ENCODE measurements around the gene STXBP5. TPM values are rescaled to one million over a fixed set of nuclear protein-coding genes. Genes with fewer than 3 reads are reported as not detected.

STXBP5 gene
- total and polyA plus RNA-seq, 9 of the 15 experiments (the other 6 are each of a cell fraction or from before 2014, with no cell fraction given): 23.3 to 172 (median 71.5) TPM

DNA sequence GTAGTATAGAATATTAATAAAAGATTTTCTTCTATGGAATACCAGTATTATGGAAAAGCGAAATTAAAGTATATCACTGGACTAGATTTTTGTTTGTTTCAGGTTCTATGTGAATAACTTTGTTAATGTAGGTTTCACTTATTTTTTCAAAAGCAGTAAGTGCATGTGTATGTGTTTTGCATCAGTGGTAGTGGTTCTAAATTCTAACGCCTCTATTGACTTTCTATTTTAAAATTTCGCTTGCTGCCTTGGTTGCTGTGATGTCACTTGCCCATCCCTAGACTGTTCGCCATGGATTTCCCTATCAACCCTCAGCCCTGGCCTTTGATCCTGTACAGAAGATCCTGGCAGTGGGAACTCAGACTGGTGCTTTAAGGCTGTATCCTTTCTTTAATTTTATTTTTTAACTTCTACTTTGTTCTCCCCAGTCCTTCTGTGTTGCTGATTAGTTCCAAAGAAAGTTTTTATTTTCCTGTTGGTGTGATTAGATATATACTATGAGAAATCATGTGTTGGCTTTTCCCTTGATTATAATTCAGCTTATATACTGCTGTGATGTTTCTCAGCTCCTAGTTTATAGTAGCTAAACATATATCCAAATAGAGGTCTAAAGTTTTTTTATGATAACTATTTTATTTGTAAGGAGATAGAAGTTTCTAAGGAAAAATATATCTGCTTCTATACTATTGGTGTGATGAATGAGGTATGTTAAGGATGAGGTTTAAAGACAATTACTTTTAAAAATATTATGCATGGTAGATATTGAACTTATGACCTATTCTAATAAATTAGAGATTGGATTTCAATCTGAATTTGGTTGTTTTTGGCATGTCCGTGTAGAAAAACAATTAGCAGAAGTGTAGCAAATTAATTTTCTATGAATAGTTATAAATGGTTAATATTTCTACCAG lies 1.7 kb downstream of the STXBP5 start (continued):
- TF ChIP-seq, protein P1, sequence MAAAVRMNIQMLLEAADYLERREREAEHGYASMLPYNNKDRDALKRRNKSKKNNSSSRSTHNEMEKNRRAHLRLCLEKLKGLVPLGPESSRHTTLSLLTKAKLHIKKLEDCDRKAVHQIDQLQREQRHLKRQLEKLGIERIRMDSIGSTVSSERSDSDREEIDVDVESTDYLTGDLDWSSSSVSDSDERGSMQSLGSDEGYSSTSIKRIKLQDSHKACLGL (CRISPR knock-in tag; IDR thresholded peaks at IDR 0.05; ENCODE audit: borderline replicate concordance, poor library complexity, severe bottlenecking): no peak
- TF ChIP-seq MEIS2 (IDR thresholded peaks at IDR 0.05; ENCODE audit: partially characterized antibody) (no peak), SP1 (CRISPR knock-in tag; IDR thresholded peaks at IDR 0.05) (no peak), TCF7 (IDR thresholded peaks at IDR 0.05; ENCODE audit: borderline replicate concordance) (peak; percentile 78; the same call in 1 of the 2 replicates), KDM2B (CRISPR knock-in tag; IDR thresholded peaks at IDR 0.05) (no peak), MTA2 (IDR thresholded peaks at IDR 0.05; ENCODE audit: low read depth) (no peak), PHTF2 (CRISPR knock-in tag; IDR thresholded peaks at IDR 0.05) (no peak), FOXA3 (CRISPR knock-in tag; conservative IDR thresholded peaks at IDR 0.05 in 1 of 2, IDR thresholded peaks at IDR 0.05 in 1 of 2) (peak in 1 of 2 experiments; percentile 61; a peak in 2 of 4 replicates), SMAD3 (CRISPR knock-in tag; conservative IDR thresholded peaks at IDR 0.05) (no peak), ZNF583 (CRISPR knock-in tag; IDR thresholded peaks at IDR 0.05) (no peak), ELF2 (CRISPR knock-in tag; IDR thresholded peaks at IDR 0.05) (peak; percentile 77), KLF6 (CRISPR knock-in tag; IDR thresholded peaks at IDR 0.05; ENCODE audit: borderline replicate concordance) (peak; percentile 34; the same call in 1 of the 2 replicates), PHB2 (IDR thresholded peaks at IDR 0.05; ENCODE audit: low read depth) (no peak), POU5F1 (IDR thresholded peaks at IDR 0.05; ENCODE audit: borderline replicate concordance, low read depth, low read length, partially characterized antibody) (no peak), ZBTB1 (CRISPR knock-in tag; IDR thresholded peaks at IDR 0.05; ENCODE audit: borderline replicate concordance, low read depth) (no peak), LEF1 (IDR thresholded peaks at IDR 0.05) (peak; percentile 73), NR2C1 (IDR thresholded peaks at IDR 0.05) (no peak), NR2C1 (tag; IDR thresholded peaks at IDR 0.05) (no peak)
- TF ChIP-seq, protein P2, sequence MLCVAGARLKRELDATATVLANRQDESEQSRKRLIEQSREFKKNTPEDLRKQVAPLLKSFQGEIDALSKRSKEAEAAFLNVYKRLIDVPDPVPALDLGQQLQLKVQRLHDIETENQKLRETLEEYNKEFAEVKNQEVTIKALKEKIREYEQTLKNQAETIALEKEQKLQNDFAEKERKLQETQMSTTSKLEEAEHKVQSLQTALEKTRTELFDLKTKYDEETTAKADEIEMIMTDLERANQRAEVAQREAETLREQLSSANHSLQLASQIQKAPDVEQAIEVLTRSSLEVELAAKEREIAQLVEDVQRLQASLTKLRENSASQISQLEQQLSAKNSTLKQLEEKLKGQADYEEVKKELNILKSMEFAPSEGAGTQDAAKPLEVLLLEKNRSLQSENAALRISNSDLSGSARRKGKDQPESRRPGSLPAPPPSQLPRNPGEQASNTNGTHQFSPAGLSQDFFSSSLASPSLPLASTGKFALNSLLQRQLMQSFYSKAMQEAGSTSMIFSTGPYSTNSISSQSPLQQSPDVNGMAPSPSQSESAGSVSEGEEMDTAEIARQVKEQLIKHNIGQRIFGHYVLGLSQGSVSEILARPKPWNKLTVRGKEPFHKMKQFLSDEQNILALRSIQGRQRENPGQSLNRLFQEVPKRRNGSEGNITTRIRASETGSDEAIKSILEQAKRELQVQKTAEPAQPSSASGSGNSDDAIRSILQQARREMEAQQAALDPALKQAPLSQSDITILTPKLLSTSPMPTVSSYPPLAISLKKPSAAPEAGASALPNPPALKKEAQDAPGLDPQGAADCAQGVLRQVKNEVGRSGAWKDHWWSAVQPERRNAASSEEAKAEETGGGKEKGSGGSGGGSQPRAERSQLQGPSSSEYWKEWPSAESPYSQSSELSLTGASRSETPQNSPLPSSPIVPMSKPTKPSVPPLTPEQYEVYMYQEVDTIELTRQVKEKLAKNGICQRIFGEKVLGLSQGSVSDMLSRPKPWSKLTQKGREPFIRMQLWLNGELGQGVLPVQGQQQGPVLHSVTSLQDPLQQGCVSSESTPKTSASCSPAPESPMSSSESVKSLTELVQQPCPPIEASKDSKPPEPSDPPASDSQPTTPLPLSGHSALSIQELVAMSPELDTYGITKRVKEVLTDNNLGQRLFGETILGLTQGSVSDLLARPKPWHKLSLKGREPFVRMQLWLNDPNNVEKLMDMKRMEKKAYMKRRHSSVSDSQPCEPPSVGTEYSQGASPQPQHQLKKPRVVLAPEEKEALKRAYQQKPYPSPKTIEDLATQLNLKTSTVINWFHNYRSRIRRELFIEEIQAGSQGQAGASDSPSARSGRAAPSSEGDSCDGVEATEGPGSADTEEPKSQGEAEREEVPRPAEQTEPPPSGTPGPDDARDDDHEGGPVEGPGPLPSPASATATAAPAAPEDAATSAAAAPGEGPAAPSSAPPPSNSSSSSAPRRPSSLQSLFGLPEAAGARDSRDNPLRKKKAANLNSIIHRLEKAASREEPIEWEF (CRISPR knock-in tag; IDR thresholded peaks at IDR 0.05): no peak
- TF ChIP-seq, protein P3, sequence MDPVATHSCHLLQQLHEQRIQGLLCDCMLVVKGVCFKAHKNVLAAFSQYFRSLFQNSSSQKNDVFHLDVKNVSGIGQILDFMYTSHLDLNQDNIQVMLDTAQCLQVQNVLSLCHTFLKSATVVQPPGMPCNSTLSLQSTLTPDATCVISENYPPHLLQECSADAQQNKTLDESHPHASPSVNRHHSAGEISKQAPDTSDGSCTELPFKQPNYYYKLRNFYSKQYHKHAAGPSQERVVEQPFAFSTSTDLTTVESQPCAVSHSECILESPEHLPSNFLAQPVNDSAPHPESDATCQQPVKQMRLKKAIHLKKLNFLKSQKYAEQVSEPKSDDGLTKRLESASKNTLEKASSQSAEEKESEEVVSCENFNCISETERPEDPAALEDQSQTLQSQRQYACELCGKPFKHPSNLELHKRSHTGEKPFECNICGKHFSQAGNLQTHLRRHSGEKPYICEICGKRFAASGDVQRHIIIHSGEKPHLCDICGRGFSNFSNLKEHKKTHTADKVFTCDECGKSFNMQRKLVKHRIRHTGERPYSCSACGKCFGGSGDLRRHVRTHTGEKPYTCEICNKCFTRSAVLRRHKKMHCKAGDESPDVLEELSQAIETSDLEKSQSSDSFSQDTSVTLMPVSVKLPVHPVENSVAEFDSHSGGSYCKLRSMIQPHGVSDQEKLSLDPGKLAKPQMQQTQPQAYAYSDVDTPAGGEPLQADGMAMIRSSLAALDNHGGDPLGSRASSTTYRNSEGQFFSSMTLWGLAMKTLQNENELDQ (CRISPR knock-in tag; IDR thresholded peaks at IDR 0.05; ENCODE audit: borderline replicate concordance): no peak

Measured in K562 (cell line).